OCI-LY3 (cell line): ENCODE data around the gene IQCH.

Experiments used
- CTCF ChIP-seq: fragments of 200-600, 300-600 bp; sonication (generic); IDR thresholded peaks from 2 replicates; pipeline ENCODE4 v1.5.1; 2014; ENCODE audit warnings: antibody characterized with exemption, low read length, low read depth
- EZH2phosphoT487 ChIP-seq: fragments of 200-600 bp; shearing (Covaris generic); IDR thresholded peaks from 2 replicates; pipeline ENCODE4 v1.6.1; 2018; ENCODE audit warnings: antibody characterized with exemption, mixed run types, low read depth

GRCh38 chr15:67444100-67444499, 189.5 kb downstream of the IQCH start:
- TF ChIP-seq CTCF (no peak), EZH2phosphoT487 (no peak)
